ENCODE measurements around the gene ZBTB44.
A peak's percentile ranks its signal among the peaks of the same experiment; 100 is the strongest.

Gene ZBTB44

DNA sequence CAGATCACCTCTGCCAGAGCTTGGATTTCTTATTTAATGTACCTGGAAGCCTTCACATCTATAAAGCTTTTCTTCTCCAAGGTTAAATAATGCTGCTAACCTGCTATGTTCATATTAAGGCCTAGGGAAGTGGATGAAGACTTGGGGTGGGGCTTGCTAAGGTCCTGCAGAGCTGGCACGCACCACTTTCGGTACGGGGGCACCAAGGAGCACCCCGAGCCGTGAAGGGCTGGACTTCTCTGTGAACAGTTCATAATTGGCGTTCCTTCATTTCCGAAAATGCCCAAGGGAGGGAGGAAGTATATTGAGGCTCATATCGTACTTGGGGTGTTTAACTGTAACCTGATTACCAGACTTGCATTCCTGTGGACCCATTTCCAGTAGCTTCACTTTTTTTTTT lies 95.6 kb downstream of the ZBTB44 start:
- FAIRE-seq (no peak), DNase-seq (ENCODE audit: insufficient read length, low spot score) (no peak)
- no peak for TF ChIP-seq POLR2AphosphoS5 (IDR thresholded peaks at IDR 0.05; ENCODE audit: low read depth, low read length)
- TF ChIP-seq POLR2A (IDR thresholded peaks at IDR 0.05; ENCODE audit: low read depth, low read length) = no peak
- TF ChIP-seq SPI1 (IDR thresholded peaks at IDR 0.05; ENCODE audit: low read depth, low read length) = no peak
- no peak for TF ChIP-seq PAX5 (IDR thresholded peaks at IDR 0.05; ENCODE audit: insufficient read depth, low read length, severe bottlenecking)
- TF ChIP-seq TAF1 (IDR thresholded peaks at IDR 0.05; ENCODE audit: low read depth, low read length) = no peak
- no peak for TF ChIP-seq POU2F2 (IDR thresholded peaks at IDR 0.05; ENCODE audit: low read depth, low read length)

DNA sequence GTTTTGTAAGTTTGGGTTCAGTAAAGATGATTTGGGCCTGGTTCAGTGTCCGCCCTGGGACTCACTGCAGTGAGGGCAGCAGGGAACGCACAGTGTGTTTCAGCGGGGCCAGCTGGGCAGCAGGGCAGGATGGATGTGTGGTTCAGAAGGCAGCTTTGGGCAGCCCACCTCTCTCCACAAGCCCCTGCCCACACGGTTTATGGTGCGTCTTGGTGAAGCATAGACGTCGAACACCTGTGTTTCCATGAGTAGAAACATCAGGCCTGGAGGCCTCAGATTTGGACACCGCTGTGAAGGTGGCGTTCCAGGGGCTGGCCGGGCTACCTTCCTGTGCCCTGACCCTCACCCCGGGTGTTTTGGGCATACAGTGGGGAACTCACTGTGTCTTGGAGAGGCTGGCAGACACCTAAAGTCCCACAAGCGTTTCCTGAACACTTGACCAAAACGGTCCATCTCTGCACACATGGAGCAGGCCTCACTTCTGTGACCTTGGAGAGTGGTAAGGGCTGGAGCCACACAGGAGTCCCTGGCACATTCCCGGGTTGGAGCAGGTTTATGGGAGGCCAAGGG lies 96.1 kb downstream of the ZBTB44 start:
- DNase-seq (ENCODE audit: insufficient read length, low spot score) (no peak), FAIRE-seq (no peak)
- TF ChIP-seq POLR2AphosphoS5 (IDR thresholded peaks at IDR 0.05; ENCODE audit: low read depth, low read length) (no peak), SPI1 (IDR thresholded peaks at IDR 0.05; ENCODE audit: low read depth, low read length) (no peak), PAX5 (IDR thresholded peaks at IDR 0.05; ENCODE audit: insufficient read depth, low read length, severe bottlenecking) (no peak), TAF1 (IDR thresholded peaks at IDR 0.05; ENCODE audit: low read depth, low read length) (no peak)

DNA sequence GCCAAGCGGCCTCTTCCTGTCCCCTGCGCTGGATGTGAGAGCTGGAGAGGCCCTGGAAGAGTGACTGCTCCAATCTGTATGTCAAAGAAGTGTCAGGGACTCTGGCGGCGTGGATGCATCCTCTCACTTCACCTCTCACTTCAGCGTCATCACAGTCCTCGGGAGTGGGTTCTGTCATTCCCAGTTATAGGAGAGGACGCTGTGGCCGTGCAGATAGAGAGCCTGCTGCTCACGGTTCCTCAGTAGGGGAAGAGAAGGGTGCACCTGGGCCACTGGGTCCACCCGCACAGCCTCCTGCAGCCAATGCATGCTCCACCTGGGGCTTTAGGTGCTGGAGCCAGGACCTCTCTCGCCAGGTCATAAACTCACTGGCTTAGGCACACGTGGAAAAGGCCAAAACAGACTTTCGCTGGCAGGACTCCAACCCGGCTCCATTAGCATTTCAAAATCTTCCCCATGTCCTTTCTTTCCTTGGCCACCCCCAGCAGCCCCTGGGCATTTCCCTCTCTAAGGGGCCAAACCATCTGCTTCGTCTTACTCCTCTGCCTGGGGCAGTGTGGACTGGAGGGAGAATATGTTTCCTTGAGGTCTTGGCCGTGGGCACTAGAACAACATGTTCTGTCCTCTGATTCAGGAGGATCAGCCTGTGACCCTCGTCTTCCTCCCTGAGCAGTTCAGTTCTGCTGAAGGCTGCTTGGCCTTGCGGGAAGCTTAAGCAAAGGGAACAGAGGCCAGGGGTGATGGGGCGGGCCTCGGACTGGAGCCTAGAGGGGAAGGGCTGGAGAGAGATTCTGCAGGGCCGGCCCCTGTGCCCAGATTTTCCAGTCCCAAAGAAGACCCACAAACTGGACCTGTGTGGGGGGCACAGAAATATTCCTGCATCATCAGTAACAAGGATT lies 97.3 kb downstream of the ZBTB44 start:
- no peak for TF ChIP-seq POLR2A (IDR thresholded peaks at IDR 0.05; ENCODE audit: low read depth, low read length)
- no peak for TF ChIP-seq POU2F2 (IDR thresholded peaks at IDR 0.05; ENCODE audit: low read depth, low read length)
- TF ChIP-seq TAF1 (IDR thresholded peaks at IDR 0.05; ENCODE audit: low read depth, low read length) = no peak
- TF ChIP-seq PAX5 (IDR thresholded peaks at IDR 0.05; ENCODE audit: insufficient read depth, low read length, severe bottlenecking) = no peak
- no peak for TF ChIP-seq SPI1 (IDR thresholded peaks at IDR 0.05; ENCODE audit: low read depth, low read length)
- TF ChIP-seq POLR2AphosphoS5 (IDR thresholded peaks at IDR 0.05; ENCODE audit: low read depth, low read length) = no peak
- FAIRE-seq = no peak
- DNase-seq (ENCODE audit: insufficient read length, low spot score) = no peak

DNA sequence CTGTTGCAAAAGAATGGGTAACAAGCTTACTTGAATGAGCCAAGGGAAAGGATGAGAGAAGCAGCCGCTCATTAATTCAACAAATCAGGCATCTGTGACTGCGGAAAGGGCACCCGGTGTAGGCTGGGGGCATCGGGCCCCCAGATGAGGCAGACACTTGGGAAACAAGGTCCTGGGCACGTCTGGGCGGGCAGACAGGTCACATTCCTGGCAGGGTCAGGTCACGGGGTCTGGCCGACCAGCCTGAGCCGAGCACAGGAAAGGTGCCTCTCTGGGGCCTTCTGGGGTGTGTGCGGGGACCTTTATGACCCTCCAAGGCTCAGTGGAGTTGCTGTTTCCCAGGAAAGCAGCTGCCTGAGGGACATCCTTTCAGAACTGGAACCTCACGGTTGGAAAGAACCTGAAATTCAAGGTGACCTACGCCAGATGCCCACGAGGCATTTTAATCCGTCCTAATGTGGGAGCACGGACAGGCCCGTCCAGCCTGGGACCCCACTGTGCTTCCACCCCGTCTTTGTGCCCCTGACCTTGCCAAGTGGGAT lies 98.1 kb downstream of the ZBTB44 start:
- FAIRE-seq (no peak), DNase-seq (ENCODE audit: insufficient read length, low spot score) (no peak)
- no peak for TF ChIP-seq POLR2AphosphoS5 (IDR thresholded peaks at IDR 0.05; ENCODE audit: low read depth, low read length)
- TF ChIP-seq SPI1 (IDR thresholded peaks at IDR 0.05; ENCODE audit: low read depth, low read length) = no peak
- no peak for TF ChIP-seq POLR2A (IDR thresholded peaks at IDR 0.05; ENCODE audit: low read depth, low read length)
- no peak for TF ChIP-seq PAX5 (IDR thresholded peaks at IDR 0.05; ENCODE audit: insufficient read depth, low read length, severe bottlenecking)
- no peak for TF ChIP-seq TAF1 (IDR thresholded peaks at IDR 0.05; ENCODE audit: low read depth, low read length)
- TF ChIP-seq POU2F2 (IDR thresholded peaks at IDR 0.05; ENCODE audit: low read depth, low read length) = no peak

DNA sequence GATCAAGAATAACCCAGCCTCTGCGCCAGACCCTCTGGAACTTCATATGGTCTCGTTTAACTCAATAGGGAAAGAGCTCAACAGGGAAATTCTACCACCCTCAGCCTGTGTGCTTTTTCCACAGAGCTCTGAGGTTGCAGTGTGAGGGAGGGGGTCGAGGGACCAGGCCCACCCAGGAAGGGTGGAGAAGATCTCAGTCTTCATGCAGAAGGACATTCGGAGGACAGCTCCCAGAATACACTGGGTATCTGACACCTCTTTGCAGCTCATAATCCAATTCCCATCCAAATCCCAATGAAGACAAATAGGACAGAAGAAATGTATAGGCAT lies 98.5 kb downstream of the ZBTB44 start:
- FAIRE-seq = no peak
- DNase-seq (ENCODE audit: insufficient read length, low spot score) = no peak
- TF ChIP-seq TAF1 (IDR thresholded peaks at IDR 0.05; ENCODE audit: low read depth, low read length) (no peak), PAX5 (IDR thresholded peaks at IDR 0.05; ENCODE audit: insufficient read depth, low read length, severe bottlenecking) (no peak), POLR2AphosphoS5 (IDR thresholded peaks at IDR 0.05; ENCODE audit: low read depth, low read length) (no peak), POLR2A (IDR thresholded peaks at IDR 0.05; ENCODE audit: low read depth, low read length) (no peak), SPI1 (IDR thresholded peaks at IDR 0.05; ENCODE audit: low read depth, low read length) (no peak), POU2F2 (IDR thresholded peaks at IDR 0.05; ENCODE audit: low read depth, low read length) (no peak)

DNA sequence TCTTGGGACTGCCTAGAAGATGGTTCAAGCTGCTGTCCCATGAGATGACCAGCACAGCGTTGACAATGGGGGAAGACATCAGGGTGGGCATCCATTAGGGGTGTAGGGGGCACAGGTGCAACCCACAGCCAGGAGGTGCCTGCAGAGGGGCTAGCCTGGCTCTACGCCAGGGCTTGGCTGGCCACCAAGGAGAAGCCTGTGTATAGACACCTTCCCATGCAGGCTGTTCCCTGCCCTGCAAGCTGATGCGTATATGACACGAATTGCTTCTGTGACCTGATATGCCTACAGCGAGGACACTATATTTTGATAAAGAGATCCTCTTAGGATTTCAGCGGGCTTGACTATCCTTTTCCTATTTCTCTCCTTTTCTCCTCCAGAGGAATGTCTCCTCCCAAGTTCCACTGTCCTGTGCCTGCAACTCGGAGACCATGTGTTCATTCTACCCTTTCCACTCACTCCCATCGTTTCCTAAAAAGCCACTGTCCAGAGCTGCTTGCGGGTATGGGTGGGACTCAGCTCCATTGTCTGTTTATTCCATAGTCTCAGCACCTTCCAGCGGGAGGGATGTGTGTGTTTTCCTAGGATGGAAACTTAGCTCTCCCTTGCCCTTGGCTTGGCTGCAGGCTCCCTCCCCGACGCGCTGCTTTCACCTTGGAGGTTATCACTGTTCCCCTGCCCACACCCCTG lies 99.0 kb downstream of the ZBTB44 start:
- FAIRE-seq = no peak
- TF ChIP-seq POU2F2 (IDR thresholded peaks at IDR 0.05; ENCODE audit: low read depth, low read length) = no peak
- TF ChIP-seq POLR2AphosphoS5 (IDR thresholded peaks at IDR 0.05; ENCODE audit: low read depth, low read length) = no peak
- TF ChIP-seq TAF1 (IDR thresholded peaks at IDR 0.05; ENCODE audit: low read depth, low read length) = no peak
- no peak for TF ChIP-seq SPI1 (IDR thresholded peaks at IDR 0.05; ENCODE audit: low read depth, low read length)
- no peak for TF ChIP-seq POLR2A (IDR thresholded peaks at IDR 0.05; ENCODE audit: low read depth, low read length)
- no peak for TF ChIP-seq PAX5 (IDR thresholded peaks at IDR 0.05; ENCODE audit: insufficient read depth, low read length, severe bottlenecking)
- no peak for DNase-seq (ENCODE audit: insufficient read length, low spot score)

DNA sequence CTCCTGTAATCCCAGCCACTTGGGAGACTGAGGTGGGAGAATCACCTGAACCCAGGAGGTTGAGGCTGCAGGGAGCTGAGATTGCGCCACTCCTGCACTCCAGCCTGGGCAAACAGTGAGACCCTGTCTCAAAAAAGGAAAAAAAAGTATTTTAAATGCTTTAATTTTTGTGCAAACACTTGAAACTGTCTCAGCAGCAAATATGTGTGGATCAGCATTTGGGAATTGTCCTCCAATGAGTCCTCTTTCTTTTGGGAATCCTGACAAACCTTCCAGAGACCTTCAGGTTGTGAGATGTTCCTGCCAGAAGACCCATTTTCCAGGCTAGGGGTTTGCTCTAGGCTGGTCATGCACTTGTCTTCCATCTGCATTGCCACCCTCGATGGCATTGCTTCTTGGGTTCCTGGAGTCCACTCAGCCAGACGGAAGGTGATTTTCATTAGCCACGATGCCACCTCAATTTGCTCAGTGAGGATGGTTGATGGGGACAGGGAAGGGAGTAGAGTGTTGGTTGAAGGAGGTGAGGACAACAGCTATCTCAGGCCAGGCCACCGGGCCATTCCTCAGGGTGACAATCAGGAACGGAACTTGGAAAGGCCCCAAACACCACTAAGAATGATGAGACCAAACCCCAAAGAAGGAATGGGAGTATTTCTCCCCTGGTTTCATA lies 99.7 kb downstream of the ZBTB44 start:
- FAIRE-seq = no peak
- TF ChIP-seq SPI1 (IDR thresholded peaks at IDR 0.05; ENCODE audit: low read depth, low read length) (no peak), POU2F2 (IDR thresholded peaks at IDR 0.05; ENCODE audit: low read depth, low read length) (no peak), PAX5 (IDR thresholded peaks at IDR 0.05; ENCODE audit: insufficient read depth, low read length, severe bottlenecking) (no peak), TAF1 (IDR thresholded peaks at IDR 0.05; ENCODE audit: low read depth, low read length) (no peak)
- no peak for DNase-seq (ENCODE audit: insufficient read length, low spot score)

DNA sequence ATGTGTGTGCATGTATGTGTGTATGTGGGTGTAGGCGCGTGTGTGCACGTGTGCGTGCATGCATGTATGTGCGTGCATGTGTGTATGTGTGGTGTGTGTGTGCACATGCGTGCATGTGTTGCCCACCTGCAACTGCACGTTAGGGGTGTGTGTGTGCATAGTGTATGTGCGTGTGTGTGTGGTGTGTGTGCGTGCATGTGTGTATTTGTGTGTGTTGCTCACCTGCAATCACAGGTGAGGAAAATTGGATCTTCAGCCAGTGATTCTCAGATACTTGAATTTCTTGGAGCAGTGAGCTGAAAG lies 100.8 kb downstream of the ZBTB44 start:
- peak; percentile 86 for FAIRE-seq
- DNase-seq (ENCODE audit: insufficient read length, low spot score) = no peak
- TF ChIP-seq POLR2A (IDR thresholded peaks at IDR 0.05; ENCODE audit: low read depth, low read length) = no peak
- TF ChIP-seq SPI1 (IDR thresholded peaks at IDR 0.05; ENCODE audit: low read depth, low read length) = no peak
- no peak for TF ChIP-seq POU2F2 (IDR thresholded peaks at IDR 0.05; ENCODE audit: low read depth, low read length)
- no peak for TF ChIP-seq PAX5 (IDR thresholded peaks at IDR 0.05; ENCODE audit: insufficient read depth, low read length, severe bottlenecking)
- TF ChIP-seq POLR2AphosphoS5 (IDR thresholded peaks at IDR 0.05; ENCODE audit: low read depth, low read length) = no peak
- no peak for TF ChIP-seq TAF1 (IDR thresholded peaks at IDR 0.05; ENCODE audit: low read depth, low read length)

Measured in GM12891 (cell line).